SIG-M5 (cell line): ENCODE results near the gene SIRPB2.
A peak's percentile ranks its signal among the peaks of the same experiment; 100 is the strongest.

Experiments
- DNase-seq: peaks from one replicate; lab custom pipeline; 2025; lab: John Stamatoyannopoulos, UW

SIRPB2 gene

DNA sequence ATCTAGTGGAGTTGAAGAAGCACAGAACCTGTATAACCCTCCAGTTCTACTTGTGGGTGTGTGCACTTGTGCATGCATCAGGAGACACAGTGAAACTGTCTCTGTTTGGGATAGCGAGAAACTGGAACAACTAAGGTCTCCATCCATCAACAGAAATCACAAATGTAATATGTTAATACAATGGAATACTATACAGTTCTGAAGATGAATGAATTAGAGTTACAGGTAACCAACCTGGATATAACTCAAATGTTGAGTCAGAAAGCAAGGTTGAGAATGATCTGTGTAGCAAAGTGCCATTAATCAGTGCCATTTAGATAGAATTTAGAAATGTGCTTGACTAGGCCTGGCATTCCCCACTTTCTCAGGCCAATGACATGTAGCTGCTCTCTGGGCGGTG lies 20.0 kb downstream of the SIRPB2 start:
- DNase-seq = no peak

DNA sequence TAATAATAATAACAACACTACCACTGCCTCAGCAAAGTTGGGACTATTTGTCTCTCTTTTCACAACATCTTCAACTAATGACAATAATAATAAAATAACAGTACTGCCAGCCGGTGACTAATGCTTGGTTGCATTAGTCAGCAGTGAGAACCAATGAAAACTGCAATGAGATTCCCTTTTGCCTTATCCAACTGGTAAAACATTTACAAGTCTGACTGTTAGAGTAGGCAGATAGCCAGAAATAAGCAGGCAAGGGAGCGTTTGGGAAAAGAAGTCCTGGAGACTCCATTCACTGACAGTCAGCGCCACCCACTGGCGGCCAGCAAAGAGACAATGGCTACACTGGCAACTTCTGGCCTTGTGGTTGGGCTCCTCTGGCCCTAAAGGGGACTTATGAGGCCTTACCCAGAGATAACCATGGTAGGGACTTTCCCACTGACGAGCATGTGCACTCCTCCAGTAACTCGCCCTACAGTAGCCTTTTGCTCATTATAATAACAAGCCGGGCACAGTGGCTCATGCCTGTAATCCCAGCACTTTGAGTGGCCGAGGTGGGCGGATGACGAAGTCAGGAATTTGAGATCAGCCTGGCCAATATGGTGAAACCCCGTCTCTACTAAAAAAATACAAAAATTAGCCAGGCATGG lies 21.2 kb downstream of the SIRPB2 start:
- DNase-seq = no peak

DNA sequence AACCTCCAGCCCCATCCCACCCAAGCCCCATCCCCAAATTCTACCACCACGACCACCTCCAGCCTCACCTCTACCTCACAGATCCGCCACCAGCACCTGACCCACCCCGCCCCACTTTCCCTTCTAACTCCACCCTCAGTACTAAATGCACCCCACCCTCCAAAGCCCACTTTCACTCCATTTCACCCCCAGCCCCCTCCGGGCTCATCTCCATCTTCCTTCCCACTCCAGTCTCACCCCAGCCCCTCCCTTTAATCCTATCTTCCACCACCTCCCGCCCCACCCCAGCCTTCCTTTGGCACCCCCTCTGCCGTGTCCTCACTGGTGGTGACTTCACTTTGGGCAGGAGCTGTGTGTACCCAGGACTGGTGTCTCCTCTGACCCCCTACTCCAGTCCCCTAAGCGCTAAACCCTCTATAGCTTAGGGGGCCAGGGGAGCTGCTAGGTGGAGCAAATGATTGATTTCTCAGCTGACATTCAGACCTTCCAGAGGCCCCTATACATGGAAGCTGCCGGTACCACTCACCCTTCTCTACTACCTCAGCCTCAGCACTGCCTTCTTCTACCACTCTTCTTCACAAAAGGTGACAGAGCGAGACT lies 21.8 kb downstream of the SIRPB2 start:
- DNase-seq = no peak

DNA sequence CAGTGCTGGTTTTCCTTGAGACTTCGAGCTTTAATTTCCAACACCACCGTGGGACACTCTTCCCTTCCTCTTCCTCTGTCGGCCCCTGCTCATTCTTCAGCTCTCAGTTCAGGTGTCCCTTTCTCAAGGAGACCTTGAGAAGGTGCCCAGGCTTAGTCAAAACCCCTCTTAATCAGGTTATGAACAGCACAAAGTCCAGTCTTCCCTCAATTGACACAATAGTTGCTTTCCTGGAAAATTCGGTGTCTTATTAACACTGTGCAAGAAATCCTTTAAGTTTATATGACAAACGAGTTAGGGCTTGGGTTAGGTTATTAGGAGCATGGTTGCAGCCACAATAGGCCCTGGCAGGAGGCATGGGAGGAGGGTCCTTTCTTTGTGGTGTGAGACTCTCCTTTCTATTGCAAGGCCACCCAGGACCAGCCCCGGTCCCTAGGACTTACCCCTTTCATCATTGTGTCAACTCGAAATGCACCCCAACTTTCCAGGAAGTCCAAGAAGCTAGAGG lies 23.0 kb downstream of the SIRPB2 start:
- DNase-seq = no peak

DNA sequence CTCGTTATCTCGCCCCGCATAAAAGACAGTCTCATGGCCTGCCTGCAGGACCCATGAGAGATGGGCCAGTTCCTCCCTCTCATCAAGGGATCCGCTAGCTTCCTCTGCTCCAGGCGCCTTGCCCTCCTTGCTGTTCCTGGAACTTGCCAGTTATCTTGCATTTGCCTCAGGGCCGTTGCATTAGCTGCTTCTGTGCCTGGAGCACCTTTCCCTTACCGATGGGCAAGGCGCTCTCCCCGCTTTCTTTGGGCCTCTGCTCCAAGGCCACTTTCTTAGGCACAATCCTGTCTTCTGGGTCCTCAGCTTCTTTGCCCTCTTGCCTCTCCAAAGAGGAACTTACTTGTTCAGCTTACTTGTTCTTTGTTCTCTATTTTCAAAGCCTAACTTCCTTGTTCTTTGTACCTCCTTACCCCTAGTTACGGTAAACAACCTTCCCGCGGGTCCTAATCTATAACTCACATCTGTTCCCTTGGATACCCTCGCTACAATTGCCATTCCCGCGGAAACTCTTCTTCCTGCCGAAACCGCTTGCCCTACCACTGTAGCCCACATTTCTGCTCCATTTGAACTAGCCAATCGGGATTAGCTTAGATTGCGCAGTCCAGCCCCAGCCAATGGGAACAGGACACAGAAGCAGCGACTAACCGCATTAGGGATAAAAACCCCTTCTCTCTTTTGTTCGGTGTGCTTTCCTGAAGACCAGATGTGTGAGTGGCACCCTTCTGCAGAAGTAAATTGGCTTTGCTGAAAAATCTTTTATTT lies 23.7 kb downstream of the SIRPB2 start:
- peak; percentile 92 for DNase-seq

DNA sequence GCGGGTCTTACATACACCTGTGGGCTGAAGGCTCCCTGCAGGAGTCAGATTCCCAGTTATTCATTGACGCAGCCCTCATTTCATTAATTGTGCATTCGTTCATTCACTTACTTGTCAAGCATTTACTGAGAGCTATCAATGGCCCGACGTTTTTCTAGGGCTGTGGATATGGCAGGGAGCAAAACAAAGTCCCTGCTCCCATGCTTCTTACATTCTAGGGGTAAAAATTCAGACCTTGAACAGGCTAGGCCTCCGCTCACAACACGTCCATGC lies 24.2 kb downstream of the SIRPB2 start:
- no peak for DNase-seq

DNA sequence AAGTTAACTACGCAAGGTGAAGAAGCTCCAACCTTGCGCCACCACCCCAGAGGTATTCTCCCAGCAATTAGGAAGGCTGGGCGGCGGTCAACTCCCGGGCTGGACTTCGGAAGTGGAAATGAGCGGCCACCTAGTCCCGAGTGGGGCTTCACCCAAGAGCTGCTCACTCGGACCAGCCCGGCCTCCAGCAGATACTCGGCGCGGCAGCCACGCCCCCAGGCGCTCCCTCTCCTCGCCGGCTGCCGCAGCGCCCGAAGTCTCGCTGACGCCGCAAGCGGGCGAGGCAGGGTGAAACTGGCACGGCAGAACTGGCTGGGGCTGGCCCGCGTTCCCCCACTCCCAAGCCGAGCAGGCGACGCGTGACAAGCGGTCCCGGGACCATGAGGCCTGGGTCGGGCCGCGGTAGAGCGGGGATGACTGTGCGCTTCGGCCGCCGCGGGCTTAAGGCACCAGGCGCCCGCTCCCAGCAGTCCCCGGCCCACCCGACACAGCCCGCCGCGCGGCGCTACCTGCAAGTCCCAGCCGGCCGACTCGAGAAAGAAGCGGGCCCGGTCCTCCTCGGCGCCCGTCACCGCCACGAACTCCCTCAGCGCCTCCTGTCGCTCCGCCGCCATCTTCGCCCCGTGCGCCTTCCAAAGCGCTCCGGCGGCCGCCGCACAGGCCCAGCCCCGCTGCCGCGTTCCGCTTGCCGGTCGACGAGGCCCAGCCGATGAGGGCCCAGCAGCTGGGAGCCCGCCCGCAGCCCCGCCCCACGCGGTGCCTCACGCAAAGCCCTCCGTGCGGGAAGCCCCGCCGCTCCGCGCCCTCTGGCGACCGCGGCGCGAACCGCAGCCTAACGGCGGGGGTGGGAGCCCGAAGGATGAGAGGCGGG lies 24.8 kb downstream of the SIRPB2 start, which contains the start of gene NSFL1C:
Gene NSFL1C, minus strand, starts transcription at position 639 of the 871 bp plus-strand sequence. Its CDS starts 25 bp downstream, at position 614.
- peak; percentile 25 for DNase-seq

DNA sequence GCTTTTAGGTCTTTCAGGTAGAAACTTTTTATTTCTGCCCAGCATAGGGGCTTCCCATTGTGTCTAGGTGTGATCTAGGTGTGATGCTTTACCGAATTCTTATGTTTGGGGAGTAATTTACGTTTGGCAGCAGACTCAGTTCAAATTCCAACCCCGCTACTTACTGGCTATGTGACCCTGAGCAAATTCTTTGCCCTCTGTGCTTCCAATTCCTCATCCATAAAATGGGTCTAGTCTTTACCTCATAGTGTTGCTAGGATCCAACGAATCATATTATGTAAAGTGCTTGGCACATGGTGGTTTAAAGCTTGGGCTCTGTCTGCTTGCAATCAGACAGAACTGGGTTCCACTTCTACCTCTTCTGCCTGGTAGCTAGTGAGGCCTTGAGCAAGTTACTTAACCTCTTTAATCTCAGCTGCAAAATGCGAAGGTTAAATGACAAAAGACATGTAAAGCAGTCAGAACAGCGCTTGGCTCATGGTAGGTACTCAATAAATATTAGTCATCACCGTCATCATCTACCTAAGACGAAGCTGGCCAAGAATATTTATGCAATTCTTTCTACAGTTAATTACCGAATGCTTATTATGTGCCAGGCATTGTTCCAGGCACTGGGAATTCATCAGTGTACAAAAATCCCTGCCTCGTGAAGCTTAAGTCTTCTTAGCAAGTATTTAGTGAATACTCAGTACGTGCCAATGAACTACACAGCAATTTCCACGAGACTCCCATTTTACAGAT lies 25.6 kb downstream of the SIRPB2 start:
- no peak for DNase-seq

DNA sequence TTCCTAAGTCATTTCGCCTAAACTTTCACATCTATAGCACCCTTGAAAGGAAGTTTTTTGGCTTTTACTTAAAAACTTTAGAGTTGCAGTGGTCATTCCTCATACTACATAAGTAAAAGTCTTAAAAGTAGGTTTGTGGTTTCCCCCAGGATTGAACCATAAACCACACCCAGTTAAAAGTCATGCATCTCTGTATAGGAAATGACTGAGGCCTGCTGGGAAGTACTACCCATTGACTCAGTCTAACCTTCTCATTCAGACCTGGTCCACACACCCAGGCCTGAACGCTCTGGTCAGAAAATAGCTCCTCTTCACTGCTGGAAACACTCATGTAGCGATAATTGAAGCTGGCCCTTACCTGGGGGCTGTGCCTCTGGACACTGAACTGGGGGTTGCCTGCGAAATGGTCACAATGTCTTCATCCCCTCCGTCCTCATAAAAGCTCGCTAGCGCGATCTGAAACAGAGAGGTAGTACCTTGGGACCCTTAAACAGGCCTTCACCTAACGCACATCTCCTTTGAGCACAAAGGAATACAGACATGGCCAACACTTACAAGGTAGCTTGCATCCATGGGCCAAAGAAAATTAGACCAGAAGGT lies 27.1 kb downstream of the SIRPB2 start:
- no peak for DNase-seq

DNA sequence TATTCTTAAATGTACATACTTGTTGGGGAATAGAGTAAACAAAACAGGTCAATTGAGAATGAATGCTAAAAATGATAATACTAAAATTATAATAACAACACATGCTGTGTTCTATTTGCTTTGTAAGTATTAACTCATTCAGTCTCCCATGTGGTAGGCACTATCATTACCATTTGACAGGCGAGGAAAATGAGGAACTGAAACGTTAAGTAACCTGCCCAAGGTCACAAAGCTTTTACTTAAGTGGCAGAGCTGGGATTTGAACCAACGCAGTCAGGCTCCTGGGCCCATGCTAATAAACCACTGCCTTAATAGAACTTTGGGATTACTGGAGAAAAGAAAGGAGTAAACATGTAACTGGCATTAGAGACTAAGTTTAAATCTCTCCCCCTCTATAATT lies 28.4 kb downstream of the SIRPB2 start:
- no peak for DNase-seq

DNA sequence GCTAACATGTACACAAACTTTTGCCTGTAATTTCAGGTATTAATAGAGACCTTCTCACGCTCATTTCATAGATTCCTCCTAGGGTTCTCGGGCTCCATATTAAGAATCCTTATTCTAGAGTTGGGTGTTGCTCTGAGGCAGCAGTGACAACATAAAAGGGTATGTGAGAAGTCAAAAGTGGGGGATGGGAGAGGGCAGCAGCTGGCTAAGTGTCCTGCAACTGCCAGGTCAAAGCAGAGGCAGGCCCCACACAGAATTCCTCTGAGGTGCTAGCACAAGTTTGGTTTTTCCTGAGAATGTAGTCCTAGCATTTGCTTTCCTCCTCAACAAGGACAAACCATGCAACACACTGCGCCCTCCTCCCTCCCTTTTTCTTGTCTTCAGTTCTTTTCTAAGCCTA lies 29.2 kb downstream of the SIRPB2 start:
- DNase-seq = no peak

DNA sequence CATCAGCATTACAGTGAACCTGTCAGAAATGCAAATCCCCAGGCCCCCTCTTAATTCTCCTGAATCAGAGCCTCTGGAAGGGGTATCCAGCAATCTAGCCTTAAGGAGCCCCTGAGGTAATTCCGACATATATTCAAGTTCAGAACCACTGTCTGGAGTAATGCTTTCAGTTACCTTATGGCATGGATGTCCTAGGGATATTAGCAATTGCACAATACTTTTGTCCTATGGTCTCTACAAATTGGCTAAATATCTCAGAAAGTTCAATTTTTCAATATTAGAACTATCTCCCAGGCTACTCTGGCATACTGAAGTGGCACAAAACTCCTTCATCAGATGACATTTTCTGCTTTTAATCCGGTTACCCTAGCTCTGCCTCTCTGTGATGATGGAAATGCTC lies 30.9 kb downstream of the SIRPB2 start:
- no peak for DNase-seq

DNA sequence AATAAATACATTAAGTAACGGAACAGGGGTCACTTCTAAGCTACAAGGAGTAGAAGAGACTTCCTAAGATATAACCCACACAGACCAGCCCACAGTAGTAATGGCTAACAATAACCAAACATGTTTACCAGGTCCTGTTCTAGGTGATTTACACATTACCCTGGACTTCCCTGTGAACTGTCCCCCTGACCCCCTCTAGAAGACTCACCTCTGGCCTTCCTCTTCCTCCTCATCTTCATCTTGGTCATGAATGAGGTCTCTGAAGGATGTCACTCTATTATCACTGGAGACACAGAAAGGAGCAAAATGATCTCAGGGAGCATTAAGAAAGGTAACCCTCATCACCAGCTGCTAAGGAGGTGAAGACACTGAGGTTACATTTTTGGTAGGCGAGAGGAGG lies 33.2 kb downstream of the SIRPB2 start:
- DNase-seq = no peak

DNA sequence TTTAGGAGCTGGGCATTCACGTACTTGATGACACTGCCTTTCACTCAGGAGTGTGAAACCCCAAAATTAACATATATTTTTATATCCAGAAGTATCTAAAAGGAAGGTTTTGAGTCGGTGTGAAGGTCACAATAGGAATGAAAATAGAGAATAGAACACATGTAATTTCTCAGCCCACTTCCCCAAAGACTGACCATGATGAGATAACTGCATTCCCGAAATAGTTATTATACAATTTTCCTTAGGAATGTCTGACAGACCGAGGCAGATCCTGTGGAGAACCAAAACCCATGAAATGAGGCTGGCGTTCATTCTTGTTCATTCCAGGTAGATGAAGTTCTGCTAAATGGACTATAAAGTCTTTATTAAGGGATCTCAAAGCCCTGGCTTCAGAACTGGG lies 34.9 kb downstream of the SIRPB2 start:
- DNase-seq = no peak

DNA sequence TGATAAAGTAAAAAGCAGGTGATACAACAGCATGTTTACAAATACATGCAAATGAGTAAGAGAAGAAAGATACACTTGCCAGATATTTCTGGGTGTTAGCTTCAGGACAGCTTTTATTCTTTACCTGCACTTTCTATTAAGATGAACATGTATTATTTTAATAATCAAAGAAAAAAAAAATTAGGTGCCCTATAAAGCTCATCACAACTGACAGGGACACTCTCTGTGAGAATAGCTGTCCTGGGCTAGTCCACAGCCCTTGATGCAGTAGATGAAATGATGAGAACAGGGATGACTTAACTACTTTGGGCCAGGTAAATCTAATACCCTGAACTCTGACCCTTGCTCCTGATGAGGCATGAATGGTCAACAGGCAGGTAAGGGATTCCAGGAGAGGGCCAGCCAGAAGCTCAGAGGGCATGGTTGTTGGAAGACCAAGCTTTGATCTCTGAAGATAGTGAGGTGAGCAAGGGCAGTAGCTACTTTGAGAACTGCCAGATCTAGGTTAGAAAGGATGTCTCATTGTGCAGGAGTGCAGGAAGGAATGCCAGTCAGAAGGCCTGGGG lies 40.2 kb downstream of the SIRPB2 start:
- no peak for DNase-seq

DNA sequence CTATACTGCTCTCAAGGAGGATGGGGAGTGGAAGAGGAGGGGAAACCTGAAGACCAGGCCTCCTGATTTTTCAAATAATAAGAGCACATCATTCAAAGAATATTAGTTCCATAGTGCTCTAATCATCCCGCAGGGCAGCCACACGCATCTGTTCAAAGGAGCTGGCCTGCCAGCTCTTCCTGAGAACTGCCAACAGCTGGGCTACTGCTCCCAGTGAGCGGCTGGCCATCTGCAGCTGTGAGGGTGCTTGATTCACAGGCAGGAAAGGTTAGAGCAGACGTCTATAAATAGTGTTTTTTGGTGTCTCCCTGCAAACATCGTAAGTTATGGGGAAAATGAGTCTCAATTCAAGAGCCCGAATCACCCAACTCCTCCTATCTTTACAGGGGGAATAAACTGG lies 41.9 kb downstream of the SIRPB2 start:
- DNase-seq = no peak

DNA sequence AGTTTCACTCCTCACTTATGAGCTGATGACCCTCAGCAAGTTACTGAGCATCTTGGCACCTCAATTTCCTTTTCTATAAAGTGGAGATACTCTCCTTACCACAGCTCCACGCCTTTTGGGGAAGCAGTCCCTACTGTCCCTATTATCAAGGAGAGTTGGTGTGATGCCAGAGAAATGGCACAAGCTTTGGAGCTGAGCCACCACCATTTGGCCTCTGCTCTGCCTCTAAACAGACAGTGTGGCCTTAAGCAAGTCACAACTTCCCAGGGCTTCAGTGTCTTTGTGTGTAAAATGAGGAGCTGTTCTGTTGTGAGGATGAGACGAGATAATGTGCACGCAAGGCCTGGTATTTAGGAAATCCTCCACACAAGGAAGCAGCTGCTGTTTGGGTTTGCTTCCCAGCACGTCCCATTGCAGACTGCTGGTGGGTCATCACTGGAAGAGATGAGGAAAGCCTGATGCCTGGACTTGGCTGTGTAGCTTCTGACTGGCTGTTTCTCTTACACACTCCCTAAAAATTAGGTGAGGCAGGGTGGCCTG lies 43.1 kb downstream of the SIRPB2 start:
- no peak for DNase-seq

DNA sequence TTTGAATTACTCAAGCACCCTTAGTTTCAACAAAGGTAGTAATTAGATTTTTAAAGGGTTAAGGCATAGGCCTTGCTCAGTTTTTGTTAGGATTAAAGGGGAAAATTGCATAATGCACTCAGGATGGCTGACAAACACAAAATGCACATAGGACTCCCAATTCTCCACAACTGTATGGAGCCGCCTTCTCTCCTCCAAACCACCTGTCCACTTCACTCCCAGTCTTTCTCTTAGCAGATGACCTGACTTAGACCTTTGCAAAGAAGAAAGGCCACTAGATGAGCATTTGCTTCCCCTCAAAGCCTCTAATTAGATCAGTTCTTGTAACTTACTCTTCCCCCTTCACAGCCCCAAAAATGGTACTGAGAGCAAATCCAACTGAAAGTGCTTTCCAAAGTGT lies 44.7 kb downstream of the SIRPB2 start:
- no peak for DNase-seq

DNA sequence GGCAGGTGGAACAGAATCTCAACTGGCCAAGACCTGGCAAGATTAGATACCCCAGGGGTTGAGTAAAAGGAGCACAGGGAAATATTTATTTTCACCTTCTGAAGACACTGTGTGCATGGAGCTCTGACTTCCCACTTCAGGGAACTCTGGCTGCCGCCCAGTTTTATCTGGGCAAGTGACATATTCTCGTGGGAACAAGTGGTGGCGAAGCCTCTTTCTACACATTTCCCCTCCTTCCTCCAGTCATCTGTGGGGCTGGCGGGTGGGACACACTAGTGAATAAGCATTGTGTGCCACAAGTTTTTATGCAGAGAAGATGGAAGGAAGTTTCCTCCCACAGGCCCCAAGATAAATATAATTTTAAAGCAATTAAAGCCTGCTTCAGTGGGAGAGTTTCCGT lies 48.1 kb downstream of the SIRPB2 start:
- DNase-seq = no peak

DNA sequence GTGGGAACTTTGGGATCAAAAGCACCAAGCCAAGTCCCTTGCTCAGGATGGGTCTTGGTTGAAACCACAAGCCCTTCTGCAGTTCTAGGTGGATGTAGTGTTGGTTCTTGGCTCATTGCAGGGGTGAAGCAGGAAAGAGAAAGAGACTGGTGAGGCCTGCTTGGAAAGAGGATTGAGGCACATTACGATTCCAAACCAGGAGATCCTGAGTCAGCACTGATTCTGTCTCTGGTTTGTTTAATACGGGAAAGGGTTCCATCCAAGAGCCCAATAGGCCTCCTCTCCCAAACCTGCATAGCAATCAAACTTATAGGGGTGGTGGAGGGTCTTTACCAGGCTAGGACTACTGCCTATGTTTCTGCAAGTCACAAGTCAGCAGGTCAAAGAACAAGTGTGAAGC lies 48.9 kb downstream of the SIRPB2 start:
- DNase-seq = no peak

DNA sequence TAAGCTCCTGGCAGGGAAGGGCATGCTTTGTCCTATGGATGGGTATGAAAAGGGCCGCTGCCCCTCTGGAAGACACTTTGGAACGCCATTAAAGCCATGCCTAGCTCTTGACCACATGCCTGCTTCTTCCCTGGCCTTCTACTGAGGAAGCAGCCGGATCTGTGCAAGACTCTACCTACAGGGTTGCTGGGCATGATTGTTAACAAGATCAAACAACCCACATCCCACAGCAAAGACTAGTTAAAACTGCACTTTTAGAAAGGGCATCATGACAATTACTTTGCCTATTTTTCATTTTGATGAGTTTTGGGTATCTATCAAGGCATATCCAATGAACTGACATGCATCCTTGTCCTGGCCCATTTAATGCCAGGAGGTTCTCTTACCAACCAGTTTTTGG lies 50.1 kb downstream of the SIRPB2 start:
- no peak for DNase-seq
